ENCODE data around the gene PRPF31.

PRPF31 gene

DNA sequence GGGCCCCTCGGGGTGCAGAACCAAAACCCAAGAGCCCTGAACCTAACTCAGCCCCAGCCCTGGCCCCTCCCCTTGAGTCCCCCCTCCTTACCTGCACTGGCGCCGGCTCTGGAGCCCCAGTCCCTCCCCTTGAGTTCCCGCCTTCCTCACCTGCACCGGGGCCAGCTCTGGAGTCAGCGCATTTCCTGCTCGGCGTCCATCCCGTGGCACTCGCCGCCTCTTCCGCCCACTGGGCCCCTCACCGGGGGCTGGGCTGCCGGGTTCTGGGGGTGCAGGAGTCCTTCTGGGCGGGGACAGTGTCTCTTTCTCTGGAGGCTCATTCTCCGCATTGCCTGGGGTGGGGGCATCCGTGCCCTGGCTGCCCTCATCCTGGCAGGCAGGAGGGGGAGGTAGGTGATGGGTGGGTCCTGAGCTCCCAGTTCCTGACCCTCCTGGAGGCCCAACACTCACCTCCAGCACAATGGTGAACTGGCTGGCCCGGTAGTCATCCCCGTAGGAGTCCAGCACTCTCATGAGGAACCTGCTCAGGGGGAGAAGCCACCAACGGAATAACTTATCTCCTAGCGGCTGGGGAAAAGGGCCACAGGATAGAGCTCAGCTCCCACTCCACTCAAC lies 7.6 kb upstream of the PRPF31 start:
- no peak for DNase-seq

GRCh38 chr19:54108496-54108895 lies 7.1 kb upstream of the PRPF31 start:
- no peak for DNase-seq

DNA sequence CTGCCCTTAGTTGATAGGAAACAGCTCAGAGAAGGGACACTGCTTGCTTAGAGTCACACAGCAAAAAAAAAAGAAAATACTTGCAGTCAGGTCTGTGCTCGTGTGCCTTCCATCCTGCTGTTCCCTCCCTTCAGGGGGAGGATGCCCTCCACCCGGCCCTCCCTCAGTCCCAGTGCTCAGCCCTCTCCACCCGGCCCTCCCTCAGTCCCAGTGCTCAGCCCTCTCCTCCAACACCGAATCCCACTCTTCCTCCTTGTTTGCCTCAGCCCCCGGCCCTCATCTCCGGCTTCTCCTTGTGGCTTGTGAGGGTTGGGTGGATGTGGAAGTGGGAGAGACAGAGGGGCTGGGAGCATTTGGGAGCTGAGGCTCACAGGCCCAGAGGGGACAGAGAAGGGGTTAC lies 5.9 kb upstream of the PRPF31 start:
- DNase-seq: peak in 1 of 4 experiments; percentile 5

DNA sequence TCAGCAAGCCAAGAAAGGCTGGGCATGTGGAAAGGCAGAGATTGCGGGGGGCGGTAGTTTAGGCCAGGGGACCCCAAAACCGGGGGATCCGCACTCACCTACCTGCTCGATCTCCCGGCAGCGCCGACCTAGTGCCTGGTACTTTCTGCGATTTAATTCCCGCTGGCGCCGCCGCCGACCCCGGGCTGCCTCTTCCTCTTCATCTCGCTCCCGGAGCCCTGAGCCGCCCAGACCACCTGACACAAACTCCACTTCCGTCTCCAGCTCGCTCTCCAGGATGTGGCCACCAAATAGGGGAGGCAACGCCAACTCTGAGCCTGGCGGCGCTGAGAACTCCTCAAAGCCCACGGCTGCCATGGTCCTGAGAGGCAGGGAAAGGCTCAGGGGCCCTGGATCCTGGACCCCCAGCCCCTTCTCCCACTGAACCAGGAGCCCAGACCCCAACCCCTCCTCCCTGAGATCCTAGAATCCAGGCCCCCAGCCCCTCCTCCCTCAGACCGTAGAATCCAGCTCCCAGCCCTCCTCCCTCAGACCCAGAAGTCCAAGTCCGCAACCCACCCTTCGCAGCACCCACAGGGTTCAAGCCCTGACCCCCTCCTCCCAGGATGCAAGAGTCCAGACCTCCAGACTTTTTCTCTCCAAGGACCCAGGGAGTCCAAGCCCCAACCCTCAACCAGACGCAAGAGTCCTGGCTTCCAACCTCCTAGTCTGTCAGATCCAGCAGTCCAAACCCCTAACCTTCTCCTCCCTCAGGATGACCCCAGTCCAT lies 1.0 kb upstream of the PRPF31 start:
- peak in 2 of 4 experiments; percentile 11 to 27 for DNase-seq

- no peak for DNase-seq
Measured at GRCh38 chr19:54121259-54121658, 5.7 kb downstream of the PRPF31 start.

DNA sequence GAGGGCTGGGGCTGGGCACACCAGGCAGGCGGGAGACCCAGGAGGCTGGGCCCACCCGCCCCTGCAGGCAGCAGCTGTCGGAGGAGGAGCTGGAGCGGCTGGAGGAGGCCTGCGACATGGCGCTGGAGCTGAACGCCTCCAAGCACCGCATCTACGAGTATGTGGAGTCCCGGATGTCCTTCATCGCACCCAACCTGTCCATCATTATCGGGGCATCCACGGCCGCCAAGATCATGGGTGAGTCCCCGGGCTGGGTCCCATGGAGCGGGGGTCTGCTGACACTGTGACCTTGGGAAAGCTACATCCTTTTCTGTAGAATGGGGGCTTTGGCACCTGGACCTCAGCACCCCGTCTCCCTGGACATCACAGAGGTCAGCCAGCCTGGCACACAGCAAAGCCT lies 8.1 kb downstream of the PRPF31 start:
- no peak for DNase-seq

- no peak for DNase-seq
Measured at GRCh38 chr19:54124393-54124792, 8.8 kb downstream of the PRPF31 start.

GRCh38 chr19:54125713-54126112 lies 10.2 kb downstream of the PRPF31 start:
- no peak for DNase-seq

DNA sequence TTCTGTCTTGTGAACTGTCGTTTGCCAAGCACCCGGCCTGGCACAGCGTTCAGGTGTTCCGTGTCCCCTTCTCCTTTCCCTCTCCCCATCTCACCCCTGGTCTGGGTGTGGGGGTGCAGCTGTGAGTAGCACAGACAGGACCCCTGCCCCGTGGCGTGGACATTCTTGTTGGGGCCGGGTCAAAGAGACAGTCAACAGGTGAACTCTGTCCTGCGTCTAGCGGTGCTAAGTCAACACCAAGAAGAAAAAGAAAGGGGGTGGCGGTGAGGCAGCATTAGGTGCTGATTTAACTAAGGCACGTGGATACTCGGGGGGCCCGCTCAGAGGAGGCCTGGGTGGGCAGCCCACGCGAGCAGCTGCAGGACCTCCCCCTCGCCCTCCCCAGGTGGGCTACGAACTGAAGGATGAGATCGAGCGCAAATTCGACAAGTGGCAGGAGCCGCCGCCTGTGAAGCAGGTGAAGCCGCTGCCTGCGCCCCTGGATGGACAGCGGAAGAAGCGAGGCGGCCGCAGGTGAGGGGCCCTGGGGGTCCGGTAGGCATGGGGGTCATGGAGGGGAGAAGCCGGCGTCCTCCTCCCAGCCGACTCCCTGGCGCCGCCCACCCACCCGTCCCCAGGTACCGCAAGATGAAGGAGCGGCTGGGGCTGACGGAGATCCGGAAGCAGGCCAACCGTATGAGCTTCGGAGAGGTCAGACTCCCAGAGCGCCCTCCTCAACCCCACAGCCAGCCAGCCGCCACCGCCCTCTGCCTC lies 12.3 kb downstream of the PRPF31 start:
- no peak for DNase-seq

- no peak for DNase-seq
Measured at GRCh38 chr19:54128441-54128725, 12.8 kb downstream of the PRPF31 start.

GRCh38 chr19:54128796-54129616 lies 13.5 kb downstream of the PRPF31 start:
- no peak for DNase-seq

DNA sequence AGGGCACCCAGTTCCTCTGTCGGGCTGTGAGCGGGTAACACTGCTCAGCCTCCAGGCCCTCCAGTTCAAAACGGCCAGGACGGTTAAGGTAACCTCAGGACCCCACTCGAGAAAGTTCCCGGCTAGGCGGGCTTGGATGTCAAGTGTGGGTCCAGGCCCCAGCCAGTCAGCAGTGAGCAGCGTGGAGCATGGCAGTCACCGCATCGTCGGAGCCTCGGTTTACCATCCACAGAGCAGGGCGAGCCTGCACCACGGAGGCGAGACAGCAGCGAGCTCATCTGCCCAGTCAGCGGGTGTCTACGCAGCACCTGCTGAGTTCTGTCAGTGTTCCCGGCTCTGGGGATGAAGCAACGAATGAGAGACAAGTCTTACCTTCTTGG lies 14.1 kb downstream of the PRPF31 start:
- DNase-seq: no peak

GRCh38 chr19:54133312-54133956 lies 17.9 kb downstream of the PRPF31 start:
- no peak for DNase-seq

- DNase-seq: no peak
Measured at GRCh38 chr19:54133957-54134590, 18.5 kb downstream of the PRPF31 start.

- DNase-seq: no peak
Measured at GRCh38 chr19:54136086-54136863, 20.7 kb downstream of the PRPF31 start.

GRCh38 chr19:54136864-54137698 lies 21.5 kb downstream of the PRPF31 start:
- DNase-seq: peak; percentile 95 to 97 (median 96)

DNA sequence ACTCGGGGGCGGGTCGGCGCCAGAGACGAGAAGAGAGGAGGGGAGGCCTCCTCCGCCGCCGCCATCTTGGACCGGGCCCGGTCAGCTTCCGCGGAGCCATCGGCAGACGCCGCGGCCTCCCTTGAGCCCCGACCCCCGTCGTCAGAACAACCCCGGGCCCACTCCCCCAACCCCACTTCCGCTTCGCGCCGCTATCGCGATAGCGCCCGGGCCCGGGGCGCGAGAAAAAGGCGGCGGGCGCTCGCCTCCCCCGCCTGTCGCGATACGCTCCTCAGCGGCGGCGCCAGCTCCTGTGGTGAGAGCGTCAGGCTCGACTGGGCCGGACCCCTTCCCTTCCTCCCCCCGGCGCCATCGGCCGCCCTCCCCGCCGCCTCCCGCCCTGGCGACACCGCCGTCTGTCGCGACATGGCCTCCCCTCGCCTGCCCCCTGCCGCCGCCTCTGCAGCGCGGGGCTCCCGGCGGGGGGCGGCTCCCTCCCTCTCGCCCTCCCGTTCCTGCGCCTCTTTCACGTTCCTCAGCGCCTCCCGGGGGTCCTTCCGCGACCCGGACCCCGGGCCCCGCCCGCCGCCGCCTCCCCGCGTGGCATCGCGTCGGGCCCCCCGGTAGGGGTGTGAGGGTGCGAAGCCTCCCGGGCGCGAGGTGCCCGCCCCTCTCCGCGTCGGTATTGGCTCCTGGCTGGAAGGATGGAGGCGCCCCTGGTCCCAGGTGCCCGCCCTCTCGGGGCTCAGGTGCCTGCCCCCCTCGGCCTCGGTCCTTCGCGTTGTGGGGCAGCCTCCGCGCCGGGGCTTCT lies 22.3 kb downstream of the PRPF31 start, which contains the start of gene CNOT3:
TSS of gene CNOT3 (plus strand) at position 64 of the 790 bp plus-strand sequence. CDS start 5,217 bp downstream, outside the sequence.
- DNase-seq: peak in 1 of 4 experiments; percentile 37

DNA sequence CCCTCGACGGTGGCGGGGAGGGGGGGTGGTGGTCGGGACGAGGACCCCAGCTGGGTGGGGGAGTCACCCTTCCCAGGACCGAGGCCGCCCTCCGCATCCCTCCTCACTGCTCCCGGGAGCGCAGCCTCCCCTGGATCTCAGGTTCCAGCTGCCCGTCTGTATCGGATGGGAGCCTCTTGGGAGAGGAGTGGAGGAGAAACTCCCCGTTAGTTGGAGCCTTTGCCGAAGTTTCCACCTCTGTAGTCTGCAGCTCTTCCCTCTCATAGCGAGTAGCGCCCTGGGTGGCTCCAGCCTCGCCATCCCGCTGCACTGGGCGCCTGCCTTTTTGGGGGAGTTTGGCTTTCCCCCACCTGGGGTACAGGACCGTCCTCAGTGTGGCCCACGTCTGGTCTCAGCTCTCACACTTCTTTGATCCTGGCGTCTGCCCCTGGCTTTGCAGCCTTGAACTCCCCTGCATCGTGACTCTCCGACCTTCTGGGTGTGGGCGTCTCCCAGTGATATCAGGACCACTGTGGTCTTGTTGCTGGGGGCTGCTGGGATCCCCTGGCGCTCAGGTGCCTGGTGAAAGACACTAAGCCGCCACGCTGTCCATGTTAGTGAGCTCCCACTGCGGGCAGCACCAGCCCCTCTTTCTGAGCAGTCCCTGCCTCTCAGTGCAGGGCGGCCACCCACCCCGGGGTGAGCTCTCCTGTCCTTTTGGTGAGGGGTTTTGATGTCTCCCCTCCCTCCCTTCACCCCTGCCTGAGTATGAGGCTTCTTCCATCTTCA lies 23.1 kb downstream of the PRPF31 start:
- no peak for DNase-seq

GRCh38 chr19:54141356-54141755 lies 25.8 kb downstream of the PRPF31 start:
- no peak for DNase-seq

Data from activated naive CD4-positive, alpha-beta T cell (primary cell).